GM12874 (cell line): Measurements from ENCODE around the gene SLC16A11.
A peak's percentile ranks its signal among the peaks of the same experiment; 100 is the strongest.

Source experiments
- TF ChIP-seq, protein P1 (sequence below): IDR thresholded peaks from 2 replicates; pipeline ENCODE4 v1.5.1; 2011; ENCODE audit warnings: low read depth, mild to moderate bottlenecking, control low read depth, low read length, moderate library complexity; ENCODE audit not compliant: insufficient read depth

The SLC16A11 gene

DNA sequence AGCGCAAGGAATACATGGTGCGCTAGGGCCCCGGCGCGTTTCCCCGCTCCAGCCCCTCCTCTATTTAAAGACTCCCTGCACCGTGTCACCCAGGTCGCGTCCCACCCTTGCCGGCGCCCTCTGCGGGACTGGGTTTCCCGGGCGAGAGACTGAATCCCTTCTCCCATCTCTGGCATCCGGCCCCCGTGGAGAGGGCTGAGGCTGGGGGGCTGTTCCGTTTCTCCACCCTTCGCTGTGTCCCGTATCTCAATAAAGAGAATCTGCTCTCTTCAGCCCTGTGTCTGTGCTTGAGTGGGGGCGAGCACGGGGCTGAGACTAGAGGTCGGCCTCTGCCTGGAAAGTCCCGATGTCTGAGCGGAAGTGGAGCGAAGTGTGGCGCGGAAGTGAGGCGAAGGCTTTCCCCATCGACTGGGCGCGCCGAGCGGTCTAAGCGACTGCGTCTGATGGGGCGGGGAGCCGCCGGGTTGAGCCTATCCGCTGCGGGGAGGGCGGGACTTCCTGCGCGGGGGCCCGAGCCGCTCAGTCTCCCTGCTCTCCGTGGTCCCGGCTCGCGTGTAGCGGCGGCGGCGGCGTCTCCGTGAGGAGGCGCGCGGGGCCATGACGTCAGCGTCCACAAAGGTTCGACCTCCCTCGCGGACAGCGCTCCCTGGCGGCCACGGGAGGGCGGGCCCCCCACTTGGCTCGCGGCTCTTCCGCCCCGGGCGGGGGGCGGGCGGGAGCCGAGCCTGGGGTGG is 29.5 kb downstream of the SLC16A11 start:
- TF ChIP-seq, protein P1, sequence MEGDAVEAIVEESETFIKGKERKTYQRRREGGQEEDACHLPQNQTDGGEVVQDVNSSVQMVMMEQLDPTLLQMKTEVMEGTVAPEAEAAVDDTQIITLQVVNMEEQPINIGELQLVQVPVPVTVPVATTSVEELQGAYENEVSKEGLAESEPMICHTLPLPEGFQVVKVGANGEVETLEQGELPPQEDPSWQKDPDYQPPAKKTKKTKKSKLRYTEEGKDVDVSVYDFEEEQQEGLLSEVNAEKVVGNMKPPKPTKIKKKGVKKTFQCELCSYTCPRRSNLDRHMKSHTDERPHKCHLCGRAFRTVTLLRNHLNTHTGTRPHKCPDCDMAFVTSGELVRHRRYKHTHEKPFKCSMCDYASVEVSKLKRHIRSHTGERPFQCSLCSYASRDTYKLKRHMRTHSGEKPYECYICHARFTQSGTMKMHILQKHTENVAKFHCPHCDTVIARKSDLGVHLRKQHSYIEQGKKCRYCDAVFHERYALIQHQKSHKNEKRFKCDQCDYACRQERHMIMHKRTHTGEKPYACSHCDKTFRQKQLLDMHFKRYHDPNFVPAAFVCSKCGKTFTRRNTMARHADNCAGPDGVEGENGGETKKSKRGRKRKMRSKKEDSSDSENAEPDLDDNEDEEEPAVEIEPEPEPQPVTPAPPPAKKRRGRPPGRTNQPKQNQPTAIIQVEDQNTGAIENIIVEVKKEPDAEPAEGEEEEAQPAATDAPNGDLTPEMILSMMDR = peak; percentile 80

DNA sequence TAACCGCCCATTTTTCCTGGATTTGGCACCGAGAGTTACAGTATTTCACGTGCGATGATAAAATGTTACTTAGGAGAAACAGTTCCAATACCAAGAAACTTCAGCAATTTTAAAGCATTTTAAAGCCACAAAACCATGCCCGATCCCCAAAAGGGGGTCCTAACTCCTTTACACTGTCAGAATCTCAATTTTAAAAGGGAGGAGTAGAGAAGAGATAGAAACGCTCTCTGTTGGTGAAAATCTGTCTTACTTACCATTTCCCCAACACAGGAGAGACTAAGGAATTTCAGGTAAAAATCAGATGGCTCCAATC is 32.0 kb downstream of the SLC16A11 start:
- TF ChIP-seq, protein P1 = no peak

DNA sequence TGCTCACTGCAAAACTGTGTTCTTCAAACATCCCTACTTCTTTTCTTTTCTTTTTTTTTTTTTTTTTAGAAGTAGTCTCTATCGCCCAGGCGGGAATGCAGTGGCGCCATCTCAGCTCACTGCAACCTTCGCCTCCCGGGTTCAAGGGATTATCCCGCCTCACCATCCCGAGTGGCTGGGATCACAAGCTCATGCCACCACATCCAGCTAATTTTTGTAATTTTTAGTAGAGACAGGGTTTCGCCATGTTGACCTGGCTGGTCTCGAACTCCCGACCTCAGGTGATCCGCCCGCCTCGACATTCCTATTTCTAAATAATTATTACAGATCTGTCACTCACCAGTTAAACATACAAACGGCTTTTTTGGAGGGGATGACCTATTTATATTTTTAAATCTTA is 32.5 kb downstream of the SLC16A11 start:
- TF ChIP-seq, protein P1 = no peak

DNA sequence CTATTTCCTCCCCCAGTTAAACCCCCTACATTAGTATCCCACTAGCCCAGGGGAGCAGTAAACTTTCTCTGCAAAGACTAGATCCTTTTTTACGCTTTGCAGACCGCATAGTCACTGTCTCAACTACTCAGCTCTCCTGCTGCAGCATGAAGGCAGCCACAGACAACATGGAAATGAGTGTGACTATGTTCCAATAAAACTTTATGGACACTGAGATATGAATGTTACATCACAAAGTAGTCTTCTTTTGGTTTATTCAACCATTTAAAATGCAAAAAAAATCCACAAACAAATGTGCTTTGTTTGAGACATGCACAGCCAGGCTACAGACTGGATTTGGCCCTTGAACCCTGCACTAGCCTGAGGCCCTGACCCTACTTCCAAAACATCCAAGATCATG is 33.4 kb downstream of the SLC16A11 start:
- TF ChIP-seq, protein P1 = no peak

DNA sequence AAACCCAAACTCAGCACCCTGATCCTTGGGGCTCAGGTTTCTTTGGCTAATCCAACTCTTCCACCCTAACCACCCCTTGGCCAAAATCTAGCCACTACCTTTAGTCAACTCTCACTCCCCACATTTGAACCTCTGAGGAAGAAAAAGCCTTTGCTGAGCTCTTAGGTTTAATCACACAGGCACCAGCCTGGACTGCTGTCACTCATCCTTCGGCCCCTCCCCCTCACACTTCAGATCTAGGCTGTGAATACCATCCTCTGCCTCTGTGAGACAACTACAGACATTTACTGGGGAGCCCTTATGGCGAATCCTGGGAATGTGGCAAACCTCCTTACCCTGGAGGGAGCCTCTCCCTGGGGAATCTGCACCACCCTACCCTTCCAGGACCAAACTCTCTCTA is 36.7 kb downstream of the SLC16A11 start:
- TF ChIP-seq, protein P1 = no peak

DNA sequence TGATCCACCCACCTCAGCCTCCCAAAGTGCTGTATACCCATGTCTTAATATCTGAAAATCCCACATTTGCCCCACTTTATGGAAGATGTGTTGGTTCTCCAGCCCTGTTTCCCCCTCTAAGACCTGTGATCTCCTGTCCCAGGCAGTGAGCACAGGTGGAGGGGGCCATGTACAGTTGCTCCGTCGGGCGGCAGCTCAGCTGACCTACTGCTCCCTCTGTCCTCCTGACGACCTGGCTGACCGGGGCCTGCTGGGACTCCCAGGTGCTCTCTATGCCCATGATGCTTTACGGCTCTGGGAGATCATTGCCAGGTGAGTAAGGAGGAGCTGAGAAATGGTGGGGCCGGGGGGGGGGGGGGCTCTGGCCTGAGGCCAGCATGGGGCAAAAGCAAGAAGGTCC is 38.2 kb downstream of the SLC16A11 start:
- TF ChIP-seq, protein P1 = no peak

DNA sequence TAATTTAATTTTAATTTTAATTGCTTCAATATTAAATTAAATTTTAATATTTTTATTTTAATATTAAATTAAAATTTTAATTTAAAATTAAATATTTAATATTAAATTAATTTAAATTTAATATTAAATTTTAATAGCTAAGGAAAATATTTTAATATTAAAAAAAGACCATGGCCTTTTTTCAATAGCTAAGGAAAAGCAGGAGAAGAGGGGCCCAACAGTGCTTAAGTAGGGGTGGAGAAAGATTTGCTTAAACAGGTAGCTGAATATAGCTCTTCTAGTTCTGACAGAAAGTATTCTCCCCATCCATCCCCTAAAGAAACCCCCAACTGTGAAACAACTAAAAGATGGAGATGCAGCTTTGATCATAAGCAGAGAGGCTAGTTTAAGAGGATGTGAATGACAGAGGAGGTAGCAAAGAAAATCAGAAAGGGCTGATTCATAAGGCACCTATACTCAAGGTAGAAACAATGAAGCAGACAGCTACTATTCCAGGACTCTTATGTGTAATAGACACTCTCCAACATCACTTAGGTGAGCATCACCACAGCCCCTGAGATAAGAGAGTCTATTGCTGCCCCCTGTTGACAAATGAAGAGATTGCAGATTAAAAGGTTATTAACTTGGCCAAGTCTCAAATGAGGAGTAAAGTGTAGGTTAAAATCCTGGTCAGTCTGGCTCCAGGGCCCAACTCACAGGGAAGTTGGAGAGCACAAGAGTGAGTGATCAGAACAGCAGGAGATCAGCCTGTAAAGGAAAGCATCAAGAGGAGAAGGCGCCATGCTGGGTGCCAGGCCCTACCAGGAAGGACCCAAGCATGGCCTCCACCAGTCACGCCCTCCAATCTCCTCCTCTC is 39.3 kb downstream of the SLC16A11 start:
- TF ChIP-seq, protein P1 = peak; percentile 48
